Adrenal gland (tissue), 12 donors: ENCODE measurements around the gene HMGB1. TPM values are rescaled to one million over a fixed set of nuclear protein-coding genes. Genes with fewer than 3 reads are reported as not detected.

ENCODE experiments used
- DNase-seq, 7 donors: peaks; one replicate each; pipeline ENCODE4 v3.0.0-alpha.2; 2019 to 2020
- H3K27ac ChIP-seq, 5 donors: fragments of 200-600 bp; sonication (generic) in 4 of 5; 1 replicate in 3 of 5; 2 replicates in 2 of 5; pipeline versions ENCODE4 v1.5.1 to v1.8.0; 2016 to 2020; ENCODE audit warnings: mild to moderate bottlenecking in 1 of 5
- H3K27me3 ChIP-seq: fragments of 200-600 bp; 2 replicates; pipeline ENCODE4 v1.8.0; 2021
- H3K36me3 ChIP-seq, 2 donors: fragments of 200-600 bp; replicated peaks in 1 of 2; 1 replicate in 1 of 2; 2 replicates in 1 of 2; pipeline versions ENCODE4 v1.5.1 to v1.8.0; 2018 to 2022
- H3K4me1 ChIP-seq, 2 donors: fragments of 200-600 bp; replicated peaks in 1 of 2; 1 replicate in 1 of 2; 2 replicates in 1 of 2; pipeline versions ENCODE4 v1.5.1 to v1.8.0; 2018 to 2021
- H3K4me3 ChIP-seq, 4 donors: fragments of 200-600 bp; sonication (generic) in 3 of 4; one replicate each; pipeline ENCODE4 v1.5.1; 2016 to 2018
- H3K9me3 ChIP-seq, 3 donors: fragments of 200-600 bp; sonication (generic) in 1 of 3; replicated peaks in 1 of 3; 1 replicate in 2 of 3; 2 replicates in 1 of 3; pipeline versions ENCODE4 v1.5.1 to v1.8.0; 2016 to 2021
- POLR2A ChIP-seq, 2 donors: fragments of 450-650 bp; IDR thresholded peaks; one replicate each; pipeline ENCODE4 v1.6.1; 2017; ENCODE audit warnings: antibody characterized with exemption in 2 of 2, mild to moderate bottlenecking in 2 of 2, moderate library complexity in 1 of 2
- WGBS, 4 donors: extraction: QIAGEN DNeasy Blood & Tissue Kit in 2 of 4; methylation state at CpG; one replicate each; pipeline versions ENCODE4 v1.1.5 to v1.1.7; 2013 to 2017; 5-methylcytosine and 5-hydroxymethylcytosine counted together
- intact Hi-C, 2 donors: fragments of 100-400 bp; cut with DNase I; formaldehyde crosslinking; loops; one replicate each; pipeline versions ENCODE4 v1.14.1 to v1.15.0; 2022 to 2023
- polyA plus RNA-seq, 3 donors: library from polyadenylated mRNA; stranded (reverse); fragments of 200-250 nt in 2 of 3; fragments of 350-450 nt in 1 of 3; fragmentation: Illumina TruSeq in 1 of 3; extraction: RNeasy Lipid Tissue Mini Kit (QIAGEN cat#74804) in 1 of 3; gene quantifications; one replicate each; pipeline ENCODE4 v1.2.3, GENCODE V29; 2013 to 2014
- total RNA-seq, 9 donors: library from RNA; depleted of rRNA in 4 of 9; stranded (reverse); fragments of >200 nt in 4 of 9; fragments of 120-200 nt in 1 of 9; fragmentation: NEBNext Ultra II Directional in 1 of 9; extraction: Animal tissue kit (Norgen Biotek cat#: 25700) in 1 of 9; gene quantifications; one replicate each; pipeline versions ENCODE4 v1.1.0 to v1.2.4, GENCODE V29; 2013 to 2023
- TF ChIP-seq, protein P1 (sequence below), 6 experiments: fragments of 450-650 bp in 4 of 6; fragments of 200-600 bp in 2 of 6; sonication (generic) in 1 of 6; IDR thresholded peaks; 1 replicate in 5 of 6; 2 replicates in 1 of 6; pipeline versions ENCODE4 v1.5.1 to v1.8.0; 2016 to 2021; ENCODE audit warnings: antibody characterized with exemption in 6 of 6, mild to moderate bottlenecking in 2 of 6, moderate library complexity in 1 of 6
- donor health status: healthy with polysubstance abuse.
- donor health status: Bipolar disorder and iron deficiency.
- donor health status: DM: yes; HTN: yes; CAD: no.
- donor health status: DM: no; HTN: no; CAD: no.
- donor health status: DM: no; HTN: no; CAD: no.
- donor health status: DM: yes; HTN: yes; CAD: no.

HMGB1 gene
- total and polyA plus RNA-seq, 12 donors = 106 to 342 (median 241) TPM

DNA sequence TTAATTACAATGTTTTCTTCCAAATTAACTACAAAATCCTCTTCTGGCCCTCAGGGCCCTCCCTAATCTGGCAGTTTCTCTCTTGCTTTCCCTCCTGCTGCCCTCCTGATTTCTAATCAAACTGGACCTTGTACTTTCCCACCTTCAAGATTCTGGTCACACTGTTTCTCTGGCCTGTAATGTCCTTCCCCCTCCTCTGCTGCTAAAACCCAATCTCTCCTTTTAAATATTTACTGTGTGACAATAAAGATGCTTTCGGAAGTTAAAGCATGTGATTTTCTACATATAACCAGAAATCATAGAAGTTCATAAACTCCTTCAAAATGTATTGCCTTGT, 14.1 kb upstream of the HMGB1 start:
- TF ChIP-seq, protein P1, sequence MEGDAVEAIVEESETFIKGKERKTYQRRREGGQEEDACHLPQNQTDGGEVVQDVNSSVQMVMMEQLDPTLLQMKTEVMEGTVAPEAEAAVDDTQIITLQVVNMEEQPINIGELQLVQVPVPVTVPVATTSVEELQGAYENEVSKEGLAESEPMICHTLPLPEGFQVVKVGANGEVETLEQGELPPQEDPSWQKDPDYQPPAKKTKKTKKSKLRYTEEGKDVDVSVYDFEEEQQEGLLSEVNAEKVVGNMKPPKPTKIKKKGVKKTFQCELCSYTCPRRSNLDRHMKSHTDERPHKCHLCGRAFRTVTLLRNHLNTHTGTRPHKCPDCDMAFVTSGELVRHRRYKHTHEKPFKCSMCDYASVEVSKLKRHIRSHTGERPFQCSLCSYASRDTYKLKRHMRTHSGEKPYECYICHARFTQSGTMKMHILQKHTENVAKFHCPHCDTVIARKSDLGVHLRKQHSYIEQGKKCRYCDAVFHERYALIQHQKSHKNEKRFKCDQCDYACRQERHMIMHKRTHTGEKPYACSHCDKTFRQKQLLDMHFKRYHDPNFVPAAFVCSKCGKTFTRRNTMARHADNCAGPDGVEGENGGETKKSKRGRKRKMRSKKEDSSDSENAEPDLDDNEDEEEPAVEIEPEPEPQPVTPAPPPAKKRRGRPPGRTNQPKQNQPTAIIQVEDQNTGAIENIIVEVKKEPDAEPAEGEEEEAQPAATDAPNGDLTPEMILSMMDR (IDR thresholded peaks at IDR 0.05) = no peak
- TF ChIP-seq POLR2A (IDR thresholded peaks at IDR 0.05) = no peak

DNA sequence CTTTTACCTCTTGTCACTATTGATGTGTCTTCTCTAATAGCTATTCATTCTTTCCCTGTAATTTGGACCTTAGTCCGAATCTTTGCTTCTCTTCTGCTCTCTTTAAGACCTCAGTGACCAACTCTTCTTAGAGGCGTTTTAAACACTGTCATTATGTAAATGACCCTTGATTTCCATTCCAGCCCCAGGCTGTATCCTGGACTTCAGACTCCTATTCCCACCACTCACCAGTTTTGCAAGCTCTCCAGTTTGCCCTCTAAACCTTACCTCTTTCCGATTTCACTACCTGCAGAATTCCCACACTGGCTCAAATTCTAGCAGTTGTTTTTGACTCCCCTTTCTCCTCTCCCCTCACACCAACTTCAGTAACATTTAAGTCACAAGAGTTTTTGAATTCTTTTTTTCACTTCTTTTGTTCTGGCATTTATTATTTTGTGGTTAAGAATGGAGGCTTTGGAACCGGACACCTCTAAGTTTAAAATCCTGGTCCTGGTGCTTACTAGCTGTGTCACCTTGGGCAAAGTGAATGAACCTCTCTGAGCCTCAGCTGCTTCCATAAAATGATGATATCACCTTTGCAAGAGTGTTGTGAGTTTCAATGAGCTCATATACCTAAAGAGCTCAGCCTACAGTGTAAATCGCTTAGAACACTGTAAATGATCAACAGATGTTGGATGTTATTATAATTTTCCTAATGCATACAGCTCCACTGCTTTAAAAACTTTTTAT, 13.6 kb upstream of the HMGB1 start:
- 76 to 82% (median 79%) methylated on average over 5 of the region's 5 CpGs for WGBS, 4 donors
- intact Hi-C loops = loop anchor here in 1 of 2 donors (10.0 kb wide), 1 partner anchor 315 kb away; no protein-coding TSS in a partner anchor
- Histone ChIP-seq H3K4me3 (no peak overlapping the region), H3K27ac (no peak overlapping the region), H3K27me3 (no peaks in the 10 kb centered on the region), H3K36me3 (no peaks in the 10 kb centered on the region), H3K9me3 (no peaks in the 10 kb centered on the region), H3K4me1 (no peaks in the 10 kb centered on the region)
- no peak for DNase-seq
- TF ChIP-seq POLR2A (IDR thresholded peaks at IDR 0.05) = no peak
- TF ChIP-seq, protein P1 (IDR thresholded peaks at IDR 0.05) = no peak

More for the DNA sequence above, 14.1 kb upstream of the HMGB1 start:
- H3K9me3 ChIP-seq = no peaks in the 10 kb centered on the region
- no peaks in the 10 kb centered on the region for H3K27me3 ChIP-seq
- H3K4me1 ChIP-seq = no peaks in the 10 kb centered on the region
- H3K27ac ChIP-seq = no peak overlapping the region
- no peaks in the 10 kb centered on the region for H3K36me3 ChIP-seq
- no peak overlapping the region for H3K4me3 ChIP-seq
- 95 to 100% (median 97%) methylated on average over 1 of the region's 1 CpG for WGBS, 4 donors
- intact Hi-C loops = loop anchor here in 1 of 2 donors (10.0 kb wide), 1 partner anchor 315 kb away; no protein-coding TSS in a partner anchor
- no peak for DNase-seq

DNA sequence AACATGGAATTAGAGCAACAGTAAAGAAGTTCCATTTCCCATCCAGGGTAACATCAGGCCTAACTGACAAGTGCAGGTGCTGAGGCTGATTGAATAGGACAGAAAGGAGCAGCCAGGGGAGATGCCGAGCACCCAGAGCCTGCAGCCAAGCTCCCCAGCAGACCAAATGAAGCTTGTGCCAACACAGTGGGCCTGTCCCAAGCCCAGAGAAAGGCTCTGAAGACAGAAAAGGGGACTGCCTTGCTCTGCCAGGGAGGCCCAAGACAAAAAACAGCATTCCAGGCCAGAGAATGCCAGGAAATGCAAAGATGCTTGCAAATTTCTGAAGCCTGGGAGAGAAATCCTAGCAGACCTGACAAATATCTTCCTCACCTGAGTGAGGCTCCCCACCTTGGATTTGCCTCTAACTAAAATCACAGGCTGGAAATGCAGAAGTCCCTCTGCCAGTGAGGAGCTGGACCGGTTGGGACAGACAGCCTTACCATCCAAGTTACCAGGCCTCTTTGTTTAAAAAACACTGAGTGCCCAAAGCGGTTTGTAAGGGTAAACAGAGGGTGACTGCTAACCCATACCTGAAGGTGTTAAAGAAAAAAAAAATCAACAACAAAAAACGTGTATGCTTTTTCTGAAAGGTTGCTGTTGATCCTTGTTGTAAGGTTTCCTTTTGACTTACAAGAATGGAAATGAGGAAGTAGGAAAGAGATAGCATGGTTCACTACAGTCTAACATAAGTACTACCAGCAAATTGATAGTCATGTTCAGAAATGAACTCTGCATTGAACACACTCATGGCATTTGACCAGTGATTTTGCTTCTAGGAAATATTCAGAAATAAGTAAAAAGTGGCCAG, 11.8 kb upstream of the HMGB1 start:
- no peaks in the 10 kb centered on the region for H3K27me3 ChIP-seq
- intact Hi-C loops = loop anchor here in 1 of 2 donors (10.0 kb wide), 1 partner anchor 317 kb away; no protein-coding TSS in a partner anchor

DNA sequence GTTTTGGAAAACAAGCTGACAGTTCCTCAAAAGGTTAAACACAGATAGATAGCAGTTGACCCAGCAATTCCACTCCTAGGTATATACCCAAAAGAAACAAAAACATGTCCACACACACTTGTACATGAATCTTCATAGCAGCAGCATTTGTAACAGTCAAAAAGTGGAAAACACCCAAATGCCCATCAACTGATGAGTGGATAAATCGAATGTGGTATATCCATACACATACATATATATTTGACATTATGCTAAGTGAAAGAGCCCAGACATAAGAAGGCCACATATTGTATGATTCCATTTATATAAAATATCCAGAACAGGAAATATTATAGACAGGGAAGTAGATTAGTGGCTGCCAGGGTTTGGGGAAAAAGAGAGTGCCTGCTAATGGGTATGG, 7.9 kb upstream of the HMGB1 start:
- Histone ChIP-seq H3K4me3 (no peak overlapping the region), H3K9me3 (no peaks in the 10 kb centered on the region), H3K27ac (no peak overlapping the region), H3K27me3 (no peaks in the 10 kb centered on the region), H3K4me1 (no peaks in the 10 kb centered on the region), H3K36me3 (no peaks in the 10 kb centered on the region)
- 83 to 96% (median 96%) methylated on average over 1 of the region's 1 CpG for WGBS, 4 donors
- intact Hi-C loops = loop anchor here in 1 of 2 donors (10.0 kb wide), 1 partner anchor 321 kb away; no protein-coding TSS in a partner anchor
- DNase-seq = no peak
- TF ChIP-seq, protein P1 (IDR thresholded peaks at IDR 0.05) = no peak
- no peak for TF ChIP-seq POLR2A (IDR thresholded peaks at IDR 0.05)

More for the DNA sequence above, 11.8 kb upstream of the HMGB1 start:
- Histone ChIP-seq H3K27ac (no peak overlapping the region), H3K4me3 (no peak overlapping the region), H3K36me3 (no peaks in the 10 kb centered on the region), H3K4me1 (no peaks in the 10 kb centered on the region), H3K9me3 (no peaks in the 10 kb centered on the region)
- WGBS, 4 donors = 71 to 81% (median 73%) methylated on average over 4 of the region's 4 CpGs
- DNase-seq = no peak
- TF ChIP-seq, protein P1 (IDR thresholded peaks at IDR 0.05) = no peak
- no peak for TF ChIP-seq POLR2A (IDR thresholded peaks at IDR 0.05)
